Fibroblast of the aortic adventitia (primary cell): Measurements from ENCODE around the gene USP36. TPM values are rescaled to one million over a fixed set of nuclear protein-coding genes. Genes with fewer than 3 reads are reported as not detected.
A peak's percentile ranks its signal among the peaks of the same experiment; 100 is the strongest.

Source experiments
- DNase-seq: peaks from one replicate; pipeline ENCODE4 v3.0.0-alpha.2; 2010; ENCODE audit warnings: low read depth
- H3K4me3 ChIP-seq: 2 replicates; pipeline ENCODE4 v1.5.1; 2011; ENCODE audit warnings: low read depth, mild to moderate bottlenecking, control low read depth, low read length, moderate library complexity
- CTCF ChIP-seq: IDR thresholded peaks from 2 replicates; pipeline ENCODE4 v1.5.1; 2011; ENCODE audit warnings: mild to moderate bottlenecking, low read length, control low read depth, inconsistent platforms; ENCODE audit not compliant: insufficient read depth
- total RNA-seq: library from RNA; depleted of rRNA; stranded (reverse); fragments of >200 nt; gene quantifications from 2 replicates; pipeline ENCODE4 v1.2.3, GENCODE V29; 2012; ENCODE audit warnings: low replicate concordance

The USP36 gene
- total RNA-seq, 1 donor, result 36.7 TPM

GRCh38 chr17:78787444-78787843 lies 53.2 kb downstream of the USP36 start:
- H3K4me3 ChIP-seq, result no peak overlapping the region
- no peak for DNase-seq
- TF ChIP-seq CTCF, result no peak

GRCh38 chr17:78785663-78786057 lies 55.0 kb downstream of the USP36 start:
- no peak for DNase-seq
- H3K4me3 ChIP-seq, result no peak overlapping the region
- TF ChIP-seq CTCF, result no peak

- TF ChIP-seq CTCF, result no peak
- no peak overlapping the region for H3K4me3 ChIP-seq
Measured at GRCh38 chr17:78785011-78785662, 55.5 kb downstream of the USP36 start.

GRCh38 chr17:78784352-78784751 lies 56.3 kb downstream of the USP36 start:
- DNase-seq, result no peak
- no peak overlapping the region for H3K4me3 ChIP-seq
- TF ChIP-seq CTCF, result no peak

More at GRCh38 chr17:78785011-78785662, 55.5 kb downstream of the USP36 start:
- no peak for DNase-seq

- TF ChIP-seq CTCF, result no peak
- no peak overlapping the region for H3K4me3 ChIP-seq
- no peak for DNase-seq
Measured at GRCh38 chr17:78783711-78784324, 56.8 kb downstream of the USP36 start.

GRCh38 chr17:78781893-78782304 lies 58.7 kb downstream of the USP36 start, which contains the start of gene CYTH1:
Gene CYTH1 (minus strand): TSS chr17:78782273. CDS start chr17:78782223, 50 bp downstream.
- no peak for TF ChIP-seq CTCF

More at GRCh38 chr17:78781893-78782304, 58.7 kb downstream of the USP36 start, which contains the start of gene CYTH1:
- no peak for DNase-seq
- peak within 1 kb of the TSS; percentile 83 for H3K4me3 ChIP-seq
